ENCODE measurements around the gene HEXIM2.

Gene HEXIM2

GRCh38 chr17:45170280-45170930 lies 8.7 kb downstream of the HEXIM2 start:
- DNase-seq (ENCODE audit: low spot score): no peak

- DNase-seq (ENCODE audit: low spot score): peak; percentile 90
Observed at GRCh38 chr17:45170931-45171337, 9.3 kb downstream of the HEXIM2 start.

- peak; percentile 35 for DNase-seq (ENCODE audit: low spot score)
Observed at GRCh38 chr17:45171338-45172231, 9.9 kb downstream of the HEXIM2 start.

GRCh38 chr17:45172232-45172540 lies 10.5 kb downstream of the HEXIM2 start:
- no peak for DNase-seq (ENCODE audit: low spot score)

- peak; percentile 85 for DNase-seq (ENCODE audit: low spot score)
Observed at GRCh38 chr17:45172541-45173286, 11.0 kb downstream of the HEXIM2 start.

GRCh38 chr17:45175759-45176115 lies 14.1 kb downstream of the HEXIM2 start:
- DNase-seq (ENCODE audit: low spot score): no peak

- DNase-seq (ENCODE audit: low spot score): no peak
Observed at GRCh38 chr17:45177563-45177962, 15.9 kb downstream of the HEXIM2 start.

- DNase-seq (ENCODE audit: low spot score): no peak
Observed at GRCh38 chr17:45184144-45184543, 22.5 kb downstream of the HEXIM2 start.

- no peak for DNase-seq (ENCODE audit: low spot score)
Observed at GRCh38 chr17:45186801-45187354, 25.2 kb downstream of the HEXIM2 start.

- no peak for DNase-seq (ENCODE audit: low spot score)
Observed at GRCh38 chr17:45189009-45189408, 27.3 kb downstream of the HEXIM2 start.

GRCh38 chr17:45190503-45191255 lies 29.0 kb downstream of the HEXIM2 start:
- DNase-seq (ENCODE audit: low spot score): no peak

- no peak for DNase-seq (ENCODE audit: low spot score)
Observed at GRCh38 chr17:45195424-45195823, 33.7 kb downstream of the HEXIM2 start.

- no peak for DNase-seq (ENCODE audit: low spot score)
Observed at GRCh38 chr17:45197108-45197507, 35.4 kb downstream of the HEXIM2 start.

GRCh38 chr17:45197555-45198334 lies 36.1 kb downstream of the HEXIM2 start:
- DNase-seq (ENCODE audit: low spot score): peak; percentile 93

- no peak for DNase-seq (ENCODE audit: low spot score)
Observed at GRCh38 chr17:45200701-45201100, 39.0 kb downstream of the HEXIM2 start.

GRCh38 chr17:45201457-45201856 lies 39.8 kb downstream of the HEXIM2 start:
- no peak for DNase-seq (ENCODE audit: low spot score)

GRCh38 chr17:45201880-45202279 lies 40.2 kb downstream of the HEXIM2 start:
- DNase-seq (ENCODE audit: low spot score): peak; percentile 36

- DNase-seq (ENCODE audit: low spot score): peak; percentile 88
Observed at GRCh38 chr17:45218895-45219661, 57.4 kb downstream of the HEXIM2 start.
